ENCODE data around the gene SOD1.

Gene SOD1

DNA sequence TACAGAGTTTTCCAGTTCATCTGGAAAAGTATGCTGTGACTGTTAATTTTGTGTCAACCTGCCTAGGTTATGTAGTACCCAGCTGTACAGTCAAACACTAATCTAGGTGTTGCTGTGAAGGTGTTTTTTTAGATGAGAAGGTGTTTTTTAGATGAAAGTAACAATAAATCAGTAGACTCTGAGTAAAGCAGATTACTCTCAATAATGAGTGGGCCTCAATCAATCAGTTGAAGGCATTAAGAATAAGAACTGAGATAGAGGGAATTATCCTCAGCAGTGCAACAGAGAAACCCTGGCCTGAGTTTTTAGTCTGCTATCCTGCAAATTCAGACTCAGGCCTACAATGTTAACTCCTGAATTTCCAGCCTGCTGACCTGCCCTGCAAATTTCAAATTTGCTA, 39.0 kb downstream of the SOD1 start:
- TF ChIP-seq, protein P1, sequence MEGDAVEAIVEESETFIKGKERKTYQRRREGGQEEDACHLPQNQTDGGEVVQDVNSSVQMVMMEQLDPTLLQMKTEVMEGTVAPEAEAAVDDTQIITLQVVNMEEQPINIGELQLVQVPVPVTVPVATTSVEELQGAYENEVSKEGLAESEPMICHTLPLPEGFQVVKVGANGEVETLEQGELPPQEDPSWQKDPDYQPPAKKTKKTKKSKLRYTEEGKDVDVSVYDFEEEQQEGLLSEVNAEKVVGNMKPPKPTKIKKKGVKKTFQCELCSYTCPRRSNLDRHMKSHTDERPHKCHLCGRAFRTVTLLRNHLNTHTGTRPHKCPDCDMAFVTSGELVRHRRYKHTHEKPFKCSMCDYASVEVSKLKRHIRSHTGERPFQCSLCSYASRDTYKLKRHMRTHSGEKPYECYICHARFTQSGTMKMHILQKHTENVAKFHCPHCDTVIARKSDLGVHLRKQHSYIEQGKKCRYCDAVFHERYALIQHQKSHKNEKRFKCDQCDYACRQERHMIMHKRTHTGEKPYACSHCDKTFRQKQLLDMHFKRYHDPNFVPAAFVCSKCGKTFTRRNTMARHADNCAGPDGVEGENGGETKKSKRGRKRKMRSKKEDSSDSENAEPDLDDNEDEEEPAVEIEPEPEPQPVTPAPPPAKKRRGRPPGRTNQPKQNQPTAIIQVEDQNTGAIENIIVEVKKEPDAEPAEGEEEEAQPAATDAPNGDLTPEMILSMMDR (conservative IDR thresholded peaks at IDR 0.05; ENCODE audit: low read depth, low read length): no peak
- DNase-seq (ENCODE audit: low read depth): no peak
- no peak overlapping the region for H3K4me3 ChIP-seq (ENCODE audit: low read length)

DNA sequence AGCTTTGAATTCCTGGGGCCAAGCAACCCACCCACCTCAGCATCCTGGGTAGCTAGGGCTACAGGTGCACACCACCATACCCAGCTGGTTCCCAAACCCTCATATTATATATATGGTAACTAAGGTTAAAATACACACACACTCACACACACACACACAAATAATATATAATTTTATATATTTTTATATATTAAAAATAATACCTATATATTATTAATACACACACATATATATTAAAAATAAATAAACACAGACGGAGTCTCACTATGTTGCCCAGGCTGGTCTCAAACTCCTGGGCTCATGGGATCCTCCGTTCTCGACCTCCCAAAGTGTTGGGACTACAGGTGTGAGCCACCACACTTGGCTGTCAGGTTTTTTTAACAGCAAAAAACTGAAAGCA, 40.5 kb downstream of the SOD1 start:
- H3K4me3 ChIP-seq (ENCODE audit: low read length): no peak overlapping the region
- no peak for DNase-seq (ENCODE audit: low read depth)
- TF ChIP-seq, protein P1 (conservative IDR thresholded peaks at IDR 0.05; ENCODE audit: low read depth, low read length): no peak

DNA sequence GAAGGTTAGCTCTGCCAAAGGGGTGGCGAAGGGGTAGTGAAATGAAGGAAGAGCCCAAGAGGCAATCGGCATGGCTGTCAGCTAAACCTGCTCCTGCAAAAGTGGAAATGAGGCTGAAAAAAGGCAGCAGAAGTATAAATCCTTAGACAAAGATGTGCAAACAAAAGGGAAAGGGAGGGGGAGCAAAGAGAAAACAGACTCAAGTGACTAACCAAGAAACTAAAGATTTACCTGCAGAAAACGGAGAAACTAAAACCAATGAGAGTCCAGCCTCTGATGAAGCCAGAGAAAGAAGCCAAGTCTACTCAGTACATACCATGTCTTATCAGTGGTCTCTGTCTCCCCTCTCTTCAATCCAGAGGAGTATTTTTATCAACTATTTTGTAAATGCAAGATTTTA, 47.1 kb downstream of the SOD1 start:
- TF ChIP-seq, protein P1 (conservative IDR thresholded peaks at IDR 0.05; ENCODE audit: low read depth, low read length): no peak
- H3K4me3 ChIP-seq (ENCODE audit: low read length): no peak overlapping the region
- DNase-seq (ENCODE audit: low read depth): no peak

DNA sequence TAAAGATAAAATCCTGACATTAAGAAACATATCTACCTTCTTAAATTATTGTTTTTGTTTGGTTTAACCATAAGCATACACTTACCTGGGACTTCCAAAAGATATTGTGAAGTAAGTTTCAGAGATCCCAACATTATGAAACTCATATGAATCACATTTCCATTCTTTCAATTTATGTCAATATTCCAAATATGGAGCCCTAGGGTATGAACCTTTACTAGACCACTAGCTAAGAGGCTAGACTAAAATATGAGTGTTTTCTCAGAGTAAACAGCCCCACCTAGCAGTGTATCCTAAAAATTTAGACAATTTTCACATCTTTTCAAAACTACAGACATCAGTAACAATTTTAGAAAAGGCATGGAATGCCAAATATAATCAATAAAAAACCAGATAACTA, 48.0 kb downstream of the SOD1 start:
- DNase-seq (ENCODE audit: low read depth): no peak
- TF ChIP-seq, protein P1 (conservative IDR thresholded peaks at IDR 0.05; ENCODE audit: low read depth, low read length): no peak
- no peak overlapping the region for H3K4me3 ChIP-seq (ENCODE audit: low read length)

DNA sequence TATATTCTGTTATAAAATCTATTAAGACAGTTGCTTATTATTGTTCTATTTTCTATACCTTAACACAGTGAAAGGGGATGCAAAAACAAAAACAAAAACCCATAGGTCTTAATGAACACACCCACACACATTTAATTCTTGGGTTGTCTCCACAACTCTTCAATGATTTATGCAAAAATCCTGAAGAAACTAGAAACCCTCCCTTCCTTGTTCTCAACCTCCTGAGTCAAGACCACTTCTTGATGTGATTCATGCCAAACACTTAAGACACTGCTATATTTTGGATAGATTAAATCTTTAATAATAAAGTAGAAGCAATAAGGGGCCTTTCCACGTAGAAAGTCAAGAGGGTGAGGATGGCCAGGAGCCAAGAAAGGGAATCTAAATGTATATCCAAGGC, 49.0 kb downstream of the SOD1 start:
- DNase-seq (ENCODE audit: low read depth): no peak
- TF ChIP-seq, protein P1 (conservative IDR thresholded peaks at IDR 0.05; ENCODE audit: low read depth, low read length): no peak
- no peak overlapping the region for H3K4me3 ChIP-seq (ENCODE audit: low read length)

DNA sequence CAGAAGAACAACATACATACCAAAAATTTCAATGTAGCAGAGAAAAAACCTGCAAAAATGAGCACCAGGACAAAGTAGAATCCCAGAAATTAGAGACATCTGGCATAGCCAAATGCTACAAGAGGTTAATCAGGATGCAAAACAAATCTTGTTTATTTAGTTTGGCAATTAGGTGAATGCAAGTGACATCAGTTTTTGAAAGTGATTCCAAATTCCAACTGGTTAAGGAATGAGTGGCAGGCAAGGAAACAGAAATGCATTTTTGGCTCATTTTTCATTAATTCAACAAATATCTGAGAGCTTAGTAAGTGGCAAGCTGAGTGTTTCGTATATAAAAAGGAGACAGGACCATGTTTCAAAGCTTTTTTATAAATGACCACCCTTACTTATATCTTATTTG, 51.1 kb downstream of the SOD1 start:
- TF ChIP-seq, protein P1 (conservative IDR thresholded peaks at IDR 0.05; ENCODE audit: low read depth, low read length): no peak
- H3K4me3 ChIP-seq (ENCODE audit: low read length): no peak overlapping the region
- DNase-seq (ENCODE audit: low read depth): no peak

DNA sequence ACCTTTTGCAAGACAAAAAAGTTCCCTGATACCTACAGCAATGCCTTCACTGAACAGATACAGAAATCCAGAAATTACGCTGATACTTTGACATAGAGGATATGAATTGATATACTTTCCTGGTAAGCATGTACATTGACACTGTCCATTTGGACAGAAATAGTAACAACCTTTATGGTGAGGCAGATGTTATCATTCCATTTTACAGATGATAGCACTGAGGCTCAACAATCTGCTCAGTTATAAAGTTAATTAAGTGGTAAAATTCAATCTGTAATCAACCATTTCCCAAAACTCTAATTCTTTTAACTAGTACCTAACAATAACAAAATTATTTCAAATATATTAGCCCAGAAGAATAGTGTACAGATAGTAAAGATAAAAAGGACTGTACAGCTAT, 51.8 kb downstream of the SOD1 start:
- TF ChIP-seq, protein P1 (conservative IDR thresholded peaks at IDR 0.05; ENCODE audit: low read depth, low read length): no peak
- H3K4me3 ChIP-seq (ENCODE audit: low read length): no peak overlapping the region
- no peak for DNase-seq (ENCODE audit: low read depth)
